ENCODE measurements around the gene SBNO1.
"Not testable (repeated sequence)": the region's sequence is repeated elsewhere in the genome, so short reads cannot be mapped to it uniquely, and the experiment has no call there.

Gene SBNO1

DNA sequence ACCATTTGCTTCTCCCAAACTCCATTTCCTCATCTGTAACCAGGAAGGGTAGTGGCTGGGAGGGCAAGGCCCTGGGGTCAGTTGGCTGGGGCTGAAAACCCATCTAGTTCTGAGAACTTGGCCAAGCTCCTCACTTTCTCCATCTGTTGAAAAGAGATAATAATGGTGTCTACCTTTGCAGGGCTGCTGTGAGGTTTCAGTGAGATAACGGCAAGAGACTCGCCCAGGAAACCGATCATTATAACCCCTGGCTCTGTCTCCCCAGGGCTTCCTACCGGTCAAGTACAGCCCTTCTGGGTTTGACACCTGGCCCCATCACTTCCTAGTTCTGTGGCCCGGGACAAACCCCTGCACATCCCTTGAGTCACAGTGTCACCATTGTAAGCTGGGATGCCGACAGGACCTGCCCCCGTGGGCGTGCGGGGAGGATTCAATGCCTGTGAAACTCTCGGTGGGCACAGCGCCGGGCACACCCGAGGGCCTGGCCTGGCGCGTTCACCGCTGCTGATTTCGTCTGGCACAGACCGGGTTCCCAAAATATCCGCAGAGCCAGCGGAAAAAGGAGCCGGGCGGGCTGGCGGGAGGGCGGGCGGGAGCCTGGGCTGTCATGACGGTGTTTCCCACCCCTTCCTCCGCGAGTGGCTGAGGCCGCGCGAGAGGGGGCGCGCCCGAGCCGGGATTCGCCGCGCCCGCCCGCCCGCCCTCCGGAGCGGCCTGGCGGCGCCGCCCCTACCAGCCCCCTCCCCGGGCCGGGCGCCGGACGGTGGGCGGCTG, 23.7 kb upstream of the SBNO1 start:
- no peak for DNase-seq

DNA sequence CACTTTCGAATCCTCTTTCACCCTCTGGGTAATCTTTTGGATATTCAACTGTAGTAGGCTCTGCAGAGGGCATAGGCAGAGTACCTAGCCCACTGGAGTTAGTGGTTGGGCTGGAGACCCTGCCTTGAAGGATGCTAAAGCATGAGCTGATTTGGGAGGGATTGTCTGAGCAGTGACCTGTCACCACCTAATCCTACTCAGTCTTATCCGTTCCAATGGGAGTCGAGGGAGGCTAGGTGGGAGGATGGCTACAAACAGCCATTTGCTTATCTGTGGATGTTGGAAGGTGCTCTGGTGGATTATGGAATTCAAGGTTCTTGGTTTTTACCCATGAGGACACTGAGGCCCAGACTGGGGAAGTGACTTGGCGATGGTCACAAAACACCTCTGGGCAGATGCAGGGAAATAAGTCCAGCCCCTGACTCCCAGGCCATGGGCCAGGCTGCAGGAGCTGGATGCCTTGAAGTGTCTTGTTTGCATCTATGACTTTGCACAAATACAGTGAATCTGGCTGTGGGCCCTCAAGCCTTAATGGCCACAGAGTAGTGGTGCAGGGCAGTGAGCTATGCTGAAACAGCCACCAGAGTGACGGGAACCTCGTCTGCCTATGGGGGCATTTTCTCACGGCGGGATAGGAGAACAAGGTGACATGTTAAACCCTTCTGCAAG, 23.0 kb upstream of the SBNO1 start:
- no peak for DNase-seq

DNA sequence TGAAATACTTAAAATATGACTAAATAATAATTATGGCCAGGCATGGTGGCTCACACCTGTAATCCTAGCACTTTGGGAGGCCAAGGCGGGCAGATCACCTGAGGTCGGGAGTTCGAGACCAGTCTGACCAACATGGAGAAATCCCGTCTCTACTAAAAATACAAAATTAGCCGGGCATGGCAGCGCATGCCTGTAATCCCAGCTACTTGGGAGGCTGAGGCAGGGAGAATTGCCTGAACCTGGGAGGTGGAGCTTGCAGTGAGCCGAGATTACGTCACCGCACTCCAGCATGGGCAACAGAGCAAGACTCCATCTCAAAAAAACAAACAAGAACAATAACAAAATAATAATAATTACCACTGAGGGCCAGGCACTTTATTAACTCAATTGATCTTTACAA, 20.9 kb upstream of the SBNO1 start:
- not testable (repeated sequence) for DNase-seq

DNA sequence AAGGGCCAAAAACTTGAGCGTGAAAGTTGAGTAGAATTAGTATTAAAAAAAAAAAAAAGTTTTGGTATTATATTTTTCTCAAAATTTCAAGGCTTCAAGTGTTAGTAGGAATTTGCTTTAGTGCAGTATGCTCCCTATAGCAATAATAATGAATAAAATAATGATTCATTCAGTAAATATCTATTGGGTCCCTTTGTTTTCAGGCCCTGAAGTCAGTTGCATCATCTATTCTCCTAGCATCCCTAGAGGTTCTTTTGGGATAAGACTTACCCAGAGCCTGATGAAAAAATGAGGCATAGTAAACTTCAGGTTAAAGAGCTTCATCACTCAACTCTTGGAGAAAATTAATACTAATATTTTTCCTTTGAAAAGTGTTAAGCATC, 20.3 kb upstream of the SBNO1 start:
- no peak for DNase-seq

DNA sequence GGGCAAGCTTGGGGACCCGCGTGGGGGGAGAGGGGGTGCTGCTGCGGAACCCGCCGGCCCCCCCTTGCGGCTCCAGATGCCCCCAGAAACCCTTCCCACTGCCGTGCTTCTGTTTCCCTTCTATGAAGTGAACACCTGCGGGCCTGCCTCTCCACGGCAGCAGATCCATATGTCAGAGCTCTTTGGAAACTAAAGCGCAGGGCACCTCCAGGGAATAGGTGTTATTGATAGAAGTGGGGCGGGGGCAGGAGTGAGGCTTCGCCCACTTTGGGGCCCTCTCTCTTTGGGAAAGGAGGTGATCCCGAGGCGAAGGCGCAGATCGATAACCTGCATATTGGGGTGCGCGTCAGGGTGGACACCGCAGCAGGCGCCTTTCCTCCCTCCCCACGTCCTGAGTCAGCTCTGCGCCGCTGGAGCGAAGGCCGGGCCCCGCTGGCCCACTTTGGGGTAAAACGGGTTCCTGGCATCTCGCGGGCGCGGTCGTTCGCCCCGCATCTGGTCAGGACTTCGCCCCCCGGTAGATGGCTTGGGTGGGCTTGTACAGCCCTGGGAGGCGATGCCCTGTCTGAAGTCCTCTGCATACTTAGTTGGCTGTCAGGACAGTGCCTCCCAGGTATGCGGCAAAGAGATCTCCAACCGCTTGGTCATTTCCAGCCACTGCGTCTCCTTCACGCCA, 19.8 kb upstream of the SBNO1 start:
- DNase-seq = no peak

DNA sequence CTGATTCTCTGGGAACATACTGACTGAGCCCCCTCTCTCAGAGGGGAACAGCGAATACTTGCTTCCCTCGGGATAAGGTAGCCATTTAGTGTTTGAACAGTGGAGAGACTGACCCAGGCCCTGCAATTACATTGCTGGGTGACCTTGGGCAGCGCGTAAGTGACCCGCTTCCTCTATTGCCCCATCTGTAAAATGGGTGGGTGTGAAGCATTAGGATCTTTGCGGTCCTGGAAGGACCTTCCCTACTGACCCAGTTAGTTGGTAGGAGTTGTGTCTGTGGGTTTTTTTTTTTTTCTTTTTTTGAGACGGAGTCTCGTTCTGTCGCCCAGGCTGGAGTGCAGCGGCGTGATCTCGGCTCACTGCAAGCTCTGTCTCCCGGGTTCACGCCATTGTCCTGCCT, 18.0 kb upstream of the SBNO1 start:
- DNase-seq = no peak

DNA sequence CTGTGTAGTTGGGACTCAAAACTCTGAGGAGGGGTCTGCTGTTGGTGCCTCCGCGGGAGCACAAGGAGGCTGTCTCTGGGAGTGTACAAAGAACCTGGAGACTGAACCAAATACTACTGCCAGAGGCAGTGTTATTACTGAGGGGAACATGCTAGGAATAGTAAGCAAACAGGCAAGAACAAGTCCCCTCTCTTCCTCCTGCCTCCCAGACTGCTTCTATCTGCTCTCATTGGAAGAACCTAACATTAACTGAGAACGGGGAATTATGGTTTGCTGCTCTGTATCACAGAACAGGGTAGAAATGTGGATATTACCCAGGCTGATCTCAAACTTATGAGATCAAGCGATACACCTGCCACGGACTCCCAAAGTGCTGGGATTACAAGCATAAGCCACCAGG, 14.7 kb upstream of the SBNO1 start:
- no peak for DNase-seq

DNA sequence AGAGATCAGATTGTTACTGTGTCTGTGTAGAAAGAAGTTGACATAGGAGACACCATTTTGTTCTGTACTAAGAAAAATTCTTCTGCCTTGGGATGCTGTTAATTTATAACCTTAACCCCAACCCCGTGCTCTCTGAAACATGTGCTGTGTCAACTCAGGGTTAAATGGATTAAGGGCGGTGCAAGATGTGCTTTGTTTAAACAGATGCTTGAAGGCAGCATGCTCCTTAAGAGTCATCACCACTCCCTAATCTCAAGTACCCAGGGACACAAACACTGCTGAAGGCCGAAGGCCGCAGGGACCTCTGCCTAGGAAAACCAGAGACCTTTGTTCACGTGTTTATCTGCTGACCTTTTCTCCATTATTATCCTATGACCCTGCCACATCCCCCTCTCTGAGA, 7.8 kb upstream of the SBNO1 start:
- DNase-seq = not testable (repeated sequence)

DNA sequence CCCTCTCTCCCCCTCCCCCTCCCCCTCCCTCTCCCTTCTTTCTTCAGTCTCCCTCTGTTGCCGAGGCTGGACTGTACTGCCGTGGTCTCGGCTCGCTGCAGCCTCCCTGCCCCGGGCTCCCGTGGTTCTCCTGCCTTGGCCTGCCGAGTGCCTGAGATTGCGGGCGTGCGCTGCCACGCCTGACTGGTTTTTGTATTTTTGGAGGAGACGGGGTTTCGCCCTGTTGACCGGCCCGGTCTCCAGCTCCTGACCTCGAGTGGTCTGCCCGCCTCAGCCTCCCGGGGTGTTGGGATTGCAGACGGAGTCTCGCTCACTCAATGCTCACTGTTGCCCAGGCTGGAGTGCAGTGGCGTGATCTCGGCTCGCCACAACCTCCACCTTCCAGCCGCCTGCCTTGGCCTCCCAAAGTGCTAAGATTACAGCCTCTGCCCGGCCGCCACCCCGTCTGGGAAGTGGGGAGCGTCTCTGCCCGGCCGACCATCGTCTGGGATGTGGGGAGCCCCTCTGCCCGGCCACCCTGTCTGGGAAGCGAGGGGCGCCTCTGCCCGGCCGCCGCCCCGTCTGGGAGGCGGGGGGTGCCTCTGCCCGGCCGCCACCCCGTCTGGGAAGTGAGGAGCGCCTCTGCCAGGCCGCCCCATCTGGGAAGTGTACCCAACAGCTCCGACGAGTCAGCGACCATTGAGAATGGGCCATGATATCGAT, 7.2 kb upstream of the SBNO1 start:
- not testable (repeated sequence) for DNase-seq

DNA sequence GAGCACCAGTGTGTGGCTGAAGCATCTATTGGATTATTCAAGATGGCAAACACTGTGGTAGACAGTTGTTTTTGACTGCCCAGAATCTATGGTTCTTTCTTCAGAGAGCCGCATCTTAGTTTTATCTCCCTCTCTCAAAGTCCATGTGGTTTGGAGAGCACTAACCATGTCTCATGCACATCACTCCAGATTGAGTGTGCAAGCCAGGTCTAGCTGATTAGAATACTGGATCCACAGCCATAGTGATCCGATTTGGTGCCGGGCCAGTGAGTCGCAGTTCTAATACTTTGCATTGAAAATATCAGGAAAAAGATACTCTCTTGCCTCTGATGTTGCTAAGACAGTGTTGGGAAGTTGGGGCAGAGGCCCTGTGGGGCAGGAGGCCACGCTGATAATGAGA, 4.6 kb upstream of the SBNO1 start:
- no peak for DNase-seq

DNA sequence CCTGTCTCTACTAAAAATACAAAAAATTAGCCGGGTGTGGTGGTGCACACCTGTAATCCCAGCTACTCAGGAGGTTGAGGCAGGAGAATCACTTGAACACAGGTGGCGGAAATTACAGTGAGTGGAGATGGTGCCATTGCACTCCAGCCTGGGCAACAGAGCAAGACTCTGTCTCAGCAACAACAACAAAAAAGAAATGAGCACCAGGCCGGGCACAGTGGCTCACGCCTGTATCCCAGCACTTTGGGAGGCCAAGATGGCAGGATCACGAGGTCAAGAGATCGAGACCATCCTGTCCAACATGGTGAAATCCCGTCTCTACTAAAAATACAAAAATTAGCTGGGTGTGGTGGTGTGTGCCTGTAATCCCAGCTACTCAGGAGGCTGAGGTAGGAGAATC, 3.8 kb upstream of the SBNO1 start:
- not testable (repeated sequence) for DNase-seq

DNA sequence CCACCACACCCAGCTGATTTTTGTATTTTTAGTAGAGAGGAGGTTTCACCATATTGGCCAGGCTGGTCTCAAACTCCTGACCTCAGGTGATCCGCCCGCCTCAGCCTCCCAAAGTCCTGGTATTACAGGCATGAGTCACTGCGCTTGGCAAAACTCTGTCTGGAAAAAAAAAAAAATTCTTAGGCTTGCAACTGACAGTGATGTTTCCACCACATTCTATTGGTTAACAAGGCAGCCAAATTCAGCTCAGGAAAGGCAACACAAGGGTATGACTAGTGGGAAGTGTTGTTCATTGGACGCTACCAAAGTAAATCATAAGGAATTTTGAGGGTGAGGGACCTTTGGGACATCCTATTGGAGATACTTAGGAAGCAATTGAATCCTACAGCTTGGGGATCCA, 2.9 kb upstream of the SBNO1 start:
- DNase-seq = no peak

DNA sequence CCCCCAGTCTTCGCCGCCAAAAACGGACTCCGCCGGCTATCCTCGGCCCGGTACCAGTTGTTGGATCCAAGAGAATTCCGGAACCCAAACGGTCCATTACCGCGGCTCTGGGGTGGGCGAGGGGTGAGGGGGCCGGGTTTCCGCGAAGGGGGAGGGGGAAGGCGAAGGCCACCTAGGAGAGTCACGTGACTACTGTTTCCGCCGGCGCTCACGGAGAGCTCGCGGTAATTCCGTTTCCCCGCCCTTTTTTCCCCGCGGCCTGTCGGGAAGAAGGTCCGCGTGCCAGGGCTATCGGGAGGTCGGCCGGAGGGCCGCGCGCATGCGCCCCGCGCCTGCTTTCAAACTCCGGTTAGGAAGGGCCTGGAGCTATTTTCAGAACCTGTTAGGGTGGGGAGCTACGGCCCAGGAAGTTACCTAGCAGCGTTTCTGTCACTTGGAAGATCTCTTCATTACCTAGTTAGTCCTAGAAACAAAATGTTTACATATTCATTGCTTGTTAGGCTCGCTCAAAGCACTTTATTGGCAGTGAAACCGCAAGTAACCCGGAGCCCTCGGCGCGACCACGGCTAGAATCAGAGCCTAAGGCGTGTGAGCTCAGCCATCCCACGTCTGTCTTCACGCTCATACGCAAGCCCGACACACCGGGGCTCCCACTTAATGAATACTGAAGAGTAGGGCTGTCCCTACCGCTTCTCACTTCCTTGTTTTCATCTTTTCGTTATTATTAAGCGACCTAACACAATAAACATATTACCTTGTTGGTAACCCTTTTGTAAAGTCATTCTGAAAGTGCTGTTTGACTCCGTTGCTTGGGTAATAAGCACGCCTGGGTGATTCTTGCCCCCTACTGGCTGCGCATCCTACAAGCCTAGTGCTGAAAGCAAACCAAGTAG, 624 bp upstream of the SBNO1 start:
- DNase-seq = peak; percentile 98

DNA sequence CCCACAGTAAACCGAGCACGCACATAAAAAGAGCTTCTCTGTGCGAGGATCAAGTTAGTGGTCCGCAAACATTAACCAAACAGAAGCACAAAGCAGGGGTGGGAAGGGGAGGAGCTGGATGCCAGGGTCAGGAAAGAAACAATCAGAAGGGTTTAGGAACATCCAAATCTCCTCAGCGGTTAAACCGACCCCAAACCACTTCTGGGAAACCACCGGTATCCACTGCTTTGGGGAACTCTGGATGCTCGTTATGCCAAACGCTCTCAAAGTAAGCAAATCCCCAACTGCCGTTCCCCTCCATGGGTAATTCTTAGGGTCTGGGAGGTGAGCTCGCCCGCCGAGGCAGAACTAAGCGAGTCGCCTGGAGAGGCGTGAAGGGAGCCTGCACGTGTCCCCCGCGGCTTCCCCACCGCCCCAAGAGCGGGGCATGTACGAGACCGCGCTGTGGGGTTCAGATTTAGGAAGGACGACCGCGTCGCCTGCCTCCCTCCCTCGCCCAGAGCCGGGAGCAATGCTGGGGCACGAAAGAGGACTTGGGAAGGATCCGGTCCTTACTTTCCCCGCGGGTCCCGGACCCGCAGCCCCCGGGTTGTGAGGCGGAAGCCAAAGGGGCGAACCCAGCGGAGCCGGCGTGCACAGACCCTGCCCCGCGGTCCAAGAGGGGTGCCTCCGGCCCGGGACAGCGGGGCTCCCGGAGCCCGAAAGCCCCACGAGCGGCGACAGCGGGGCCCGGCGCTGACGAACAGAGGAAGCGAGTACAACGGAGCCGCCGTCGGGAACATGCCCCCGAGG, 711 bp downstream of the SBNO1 start:
- DNase-seq = no peak

DNA sequence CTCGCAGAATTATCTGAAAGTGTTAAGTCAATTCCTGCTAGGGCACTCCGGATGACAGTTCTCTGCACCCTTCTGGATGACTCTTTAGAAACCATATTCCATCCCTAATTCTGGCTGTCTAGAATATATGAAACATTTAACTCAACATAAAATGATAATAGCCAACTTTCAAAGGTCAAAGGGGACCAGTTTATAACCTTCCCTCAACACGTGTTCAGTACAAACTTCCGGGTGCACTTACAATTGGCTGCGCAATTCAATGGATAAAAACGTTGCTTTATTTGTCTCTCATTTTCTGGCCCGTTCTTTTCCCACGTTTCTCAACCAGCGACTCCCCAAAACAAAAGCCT, 1.3 kb downstream of the SBNO1 start:
- no peak for DNase-seq

DNA sequence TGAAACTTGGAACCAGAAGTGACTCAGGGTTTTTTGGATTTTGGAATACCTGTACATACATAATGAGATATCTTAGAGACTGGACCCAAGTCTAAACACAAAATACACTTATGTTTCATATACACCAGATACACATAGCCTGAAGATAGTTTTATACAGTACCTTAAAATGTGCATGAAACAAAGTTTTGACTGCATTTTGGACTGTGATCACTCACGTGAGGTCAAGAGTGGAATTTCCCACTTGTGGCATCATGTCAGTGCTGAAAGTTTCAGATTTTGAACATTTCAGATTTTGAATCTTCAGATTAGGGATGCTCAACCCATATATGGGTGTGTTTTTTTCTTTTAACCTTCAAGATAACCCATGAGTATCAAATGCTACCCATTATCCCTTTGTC, 6.6 kb downstream of the SBNO1 start:
- DNase-seq = no peak

DNA sequence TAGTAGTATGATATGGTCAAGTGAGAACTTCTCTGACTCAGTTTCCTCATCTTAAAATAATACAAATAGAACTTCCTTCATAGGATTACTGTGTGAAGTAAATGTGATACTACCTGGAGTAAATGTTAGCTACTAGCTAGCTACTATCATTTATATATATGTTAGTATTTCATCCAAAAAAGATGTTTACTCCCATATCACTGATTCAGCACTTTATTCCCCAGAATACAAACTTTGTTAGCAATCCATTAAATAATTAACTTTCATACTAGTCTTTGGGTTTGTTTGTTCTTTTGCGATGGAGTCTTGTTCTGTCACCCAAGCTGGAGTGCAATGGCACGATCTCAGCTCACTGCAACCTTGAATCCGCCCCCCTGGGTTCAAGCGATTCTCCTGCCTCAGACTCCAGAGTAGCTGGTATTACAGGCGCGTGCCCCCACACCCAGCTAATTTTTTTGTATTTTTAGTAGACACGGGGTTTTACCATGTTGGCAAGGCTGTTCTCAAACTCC, 8.4 kb downstream of the SBNO1 start:
- DNase-seq = no peak

DNA sequence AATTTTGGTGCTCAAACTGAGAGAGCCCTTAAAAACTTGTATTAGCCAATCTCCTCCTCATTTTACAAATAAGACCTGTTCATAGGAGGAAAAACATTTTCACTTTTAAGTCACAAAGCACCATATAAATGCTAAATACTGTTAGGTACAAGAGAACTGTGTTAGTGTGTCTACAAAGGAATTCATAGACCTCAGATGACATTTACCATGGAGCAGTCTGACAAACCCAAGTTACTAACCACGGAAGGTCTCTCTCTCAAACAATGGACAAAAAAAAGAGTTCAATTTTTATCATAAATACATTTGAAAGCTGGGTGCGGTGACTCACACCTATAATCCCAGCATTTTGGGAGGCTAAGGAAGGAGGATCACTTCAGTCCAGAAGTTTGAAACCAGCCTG, 10.0 kb downstream of the SBNO1 start:
- no peak for DNase-seq

DNA sequence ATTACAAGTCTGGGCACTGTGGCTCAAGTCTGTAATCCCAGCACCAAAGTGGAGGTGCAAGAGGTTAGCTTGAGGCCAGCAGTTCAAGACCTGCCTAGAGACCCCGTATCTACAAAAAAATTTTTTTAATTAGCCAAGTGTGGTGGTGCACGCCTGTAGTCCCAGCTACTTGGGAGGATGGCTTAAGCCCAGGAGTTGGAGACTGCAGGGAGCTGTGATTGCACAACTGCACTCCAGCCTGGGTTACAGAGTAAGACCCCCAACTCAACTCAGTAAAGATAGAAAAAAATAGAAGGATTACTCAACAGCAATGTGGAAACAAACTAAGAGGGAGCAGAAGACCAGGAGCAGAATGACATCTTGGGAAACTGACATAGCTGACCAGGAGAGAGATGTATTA, 13.3 kb downstream of the SBNO1 start:
- DNase-seq = no peak

DNA sequence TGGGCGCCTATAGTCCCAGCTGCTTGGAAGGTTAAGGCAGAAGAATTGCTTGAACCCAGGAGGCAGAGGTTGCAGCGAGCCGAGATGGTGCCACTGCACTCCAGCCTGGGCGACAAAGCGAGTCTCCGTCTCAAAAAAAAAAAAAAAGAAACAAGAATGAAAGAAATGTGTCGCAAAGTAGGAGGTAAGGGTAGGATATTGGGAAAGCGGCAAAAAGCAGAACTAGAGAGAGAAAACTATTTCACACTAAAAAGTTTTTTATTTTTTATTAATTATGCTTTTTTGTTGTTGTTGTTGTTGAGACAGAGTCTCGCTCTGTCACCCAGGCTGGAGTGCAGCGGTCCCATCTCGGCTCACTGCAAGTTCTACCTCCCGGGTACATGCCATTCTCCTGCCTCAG, 17.7 kb downstream of the SBNO1 start:
- DNase-seq = no peak

DNA sequence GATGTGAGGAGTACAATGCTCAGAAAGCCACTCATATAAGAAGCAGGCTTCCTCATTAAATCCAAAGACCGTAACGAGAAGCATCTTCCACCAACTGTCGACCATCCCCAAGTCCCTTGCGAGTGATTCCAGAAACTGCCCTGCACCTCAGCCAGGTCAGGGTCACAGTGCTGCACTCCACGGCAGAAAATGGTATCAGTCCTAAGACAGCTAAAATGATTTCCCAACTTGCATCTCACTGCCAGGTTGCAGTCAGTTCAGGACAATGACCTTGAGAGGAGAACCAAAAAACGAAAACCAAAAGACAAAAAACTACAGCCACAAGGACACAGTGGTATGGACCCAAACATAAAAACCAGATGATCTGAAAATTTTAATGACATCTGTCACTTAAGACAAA, 20.6 kb downstream of the SBNO1 start:
- no peak for DNase-seq

DNA sequence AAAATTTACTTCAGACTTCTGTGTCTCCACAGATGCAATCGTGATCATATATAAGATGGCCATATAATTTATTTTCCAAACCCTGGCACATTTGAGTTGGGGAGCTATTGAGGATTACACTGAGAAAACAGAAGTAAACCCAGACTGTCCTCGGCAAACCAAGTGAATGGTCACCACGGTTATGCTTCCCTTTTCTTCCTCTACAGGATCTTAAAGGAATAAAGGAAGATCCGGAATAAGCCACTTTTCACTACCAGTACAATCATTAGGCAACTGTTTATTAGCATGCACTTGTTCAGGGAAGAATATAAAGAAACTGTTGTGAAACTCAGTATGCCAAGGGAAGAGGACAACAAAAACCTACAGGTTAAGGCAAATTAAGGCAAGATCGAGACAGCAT, 27.6 kb downstream of the SBNO1 start:
- no peak for DNase-seq

All from SHP77 treated with DMSO at 0.1 percent for 48 hours (cell line).